GM12878 (cell line): ENCODE results near the gene ATG13. TPM values are rescaled to one million over a fixed set of nuclear protein-coding genes. Genes with fewer than 3 reads are reported as not detected.

Experiments
- ATAC-seq: fragments of 200-7000 bp; cut with Tn5 transposase; 3 replicates; pipeline ENCODE4 v1.9.1; 2020; ENCODE audit warnings: mild to moderate bottlenecking, moderate library complexity
- BruUV-seq: library from RNA; stranded (reverse); fragments of 400-500 nt; replicated peaks from 2 replicates; lab custom pipeline; 2021; lab: Mats Ljungman, UMichigan
- CTCF ChIA-PET: fragments of 300-600 bp; sonication (Branson Sonifier 250); formaldehyde crosslinking; extraction: SDS; loops from one replicate; lab custom pipeline; 2021; ENCODE audit warnings: inconsistent platforms; lab: Yijun Ruan, JAX
- POLR2A ChIA-PET: fragments of 350-600 bp; formaldehyde crosslinking; extraction: SDS; loops from one replicate; lab custom pipeline; 2021; ENCODE audit warnings: inconsistent platforms; lab: Charles Lee
- RAD21 ChIA-PET: fragments of 300-600 bp; sonication (Branson Sonifier 250); formaldehyde crosslinking; loops from one replicate; lab custom pipeline; 2023; ENCODE audit warnings: antibody characterized with exemption; ENCODE audit not compliant: unreplicated experiment; lab: Charles Lee
- SMC1A ChIA-PET: fragments of 300-600 bp; sonication (Branson Sonifier 250); formaldehyde crosslinking; loops from one replicate; lab custom pipeline; 2023; ENCODE audit not compliant: unreplicated experiment, uncharacterized antibody; lab: Charles Lee
- DNase-seq: peaks from one replicate; pipeline ENCODE4 v3.0.0-alpha.2; 2011; ENCODE audit warnings: low read depth, low spot score
- FAIRE-seq: peaks from 3 replicates; lab custom pipeline; 2011; peaks lifted over from hg19 to GRCh38; lab: Jason Lieb, UNC
- H2AFZ ChIP-seq: 2 replicates; pipeline ENCODE4 v1.6.0; 2011; ENCODE audit warnings: low read depth, low read length, control low read depth; ENCODE audit not compliant: control insufficient read depth
- H3K27ac ChIP-seq: 2 replicates; pipeline ENCODE4 v1.5.1; 2011; ENCODE audit warnings: control low read depth; ENCODE audit not compliant: control insufficient read depth, insufficient read depth
- H3K27me3 ChIP-seq, 2 experiments: replicated peaks in 1 of 2; 2 replicates each; pipeline versions ENCODE4 v1.6.0 to v1.6.1; 2011; ENCODE audit warnings: low read length in 1 of 2; ENCODE audit not compliant: control insufficient read depth in 2 of 2, insufficient read depth in 2 of 2
- H3K36me3 ChIP-seq, 2 experiments: 2 replicates each; pipeline ENCODE4 v1.5.1; 2011; ENCODE audit warnings: low read length in 1 of 2; ENCODE audit not compliant: control insufficient read depth in 2 of 2, insufficient read depth in 2 of 2
- H3K4me1 ChIP-seq: 2 replicates; pipeline ENCODE4 v1.6.1; 2011; ENCODE audit warnings: mild to moderate bottlenecking, low read length, moderate library complexity, mixed read lengths; ENCODE audit not compliant: control insufficient read depth, insufficient read depth
- H3K4me2 ChIP-seq: 2 replicates; pipeline ENCODE4 v1.6.0; 2011; ENCODE audit warnings: control low read depth; ENCODE audit not compliant: control insufficient read depth, insufficient read depth
- H3K4me3 ChIP-seq: fragments of 200-600 bp; sonication (generic); 2 replicates; pipeline ENCODE4 v1.5.1; 2016
- H3K79me2 ChIP-seq: 2 replicates; pipeline ENCODE4 v1.6.0; 2011; ENCODE audit warnings: low read length; ENCODE audit not compliant: control insufficient read depth, insufficient read depth
- H3K9ac ChIP-seq: 2 replicates; pipeline ENCODE4 v1.8.0; 2011; ENCODE audit warnings: low read length, control low read depth, mixed read lengths; ENCODE audit not compliant: control insufficient read depth, insufficient read depth
- H3K9me3 ChIP-seq: replicated peaks from 3 replicates; pipeline ENCODE4 v1.5.1; 2011; ENCODE audit warnings: mild to moderate bottlenecking, low read length; ENCODE audit not compliant: control insufficient read depth, insufficient read depth
- H4K20me1 ChIP-seq: 2 replicates; pipeline ENCODE4 v1.6.0; 2011; ENCODE audit not compliant: control insufficient read depth, insufficient read depth
- BCLAF1 ChIP-seq: fragments of 450-650 bp; IDR thresholded peaks from 2 replicates; pipeline ENCODE4 v1.6.1; 2017; ENCODE audit warnings: antibody characterized with exemption, mild to moderate bottlenecking, moderate library complexity
- BMI1 ChIP-seq: fragments of 450-650 bp; IDR thresholded peaks from 2 replicates; pipeline ENCODE4 v1.6.1; 2016; ENCODE audit warnings: mild to moderate bottlenecking, moderate library complexity, borderline replicate concordance
- CBX5 ChIP-seq: sonication (generic); IDR thresholded peaks from 2 replicates; pipeline ENCODE4 v1.6.1; 2016; ENCODE audit warnings: low read depth, moderate library complexity, mild to moderate bottlenecking, inconsistent platforms
- NRF1 ChIP-seq: conservative IDR thresholded peaks from 2 replicates; pipeline ENCODE4 v1.6.1; 2011; ENCODE audit warnings: mild to moderate bottlenecking, low read depth, low read length, improper control_type of control experiment
- PBX3 ChIP-seq: IDR thresholded peaks from 2 replicates; pipeline ENCODE4 v1.6.1; 2011; ENCODE audit warnings: mild to moderate bottlenecking, low read depth, low read length, moderate library complexity; ENCODE audit not compliant: insufficient replicate concordance
- PKNOX1 ChIP-seq: fragments of 450-650 bp; IDR thresholded peaks from 2 replicates; pipeline ENCODE4 v1.6.1; 2016; ENCODE audit warnings: mild to moderate bottlenecking
- POLR2A ChIP-seq: IDR thresholded peaks from 2 replicates; pipeline ENCODE4 v1.6.1; 2011; ENCODE audit warnings: low read depth, mild to moderate bottlenecking, low read length
- REST ChIP-seq: IDR thresholded peaks from 2 replicates; pipeline ENCODE4 v1.6.1; 2012; ENCODE audit warnings: mild to moderate bottlenecking, low read depth, low read length
- RFX5 ChIP-seq: IDR thresholded peaks from 2 replicates; pipeline ENCODE4 v1.6.1; 2011; ENCODE audit warnings: low read depth, low read length, improper control_type of control experiment
- SKIL ChIP-seq: fragments of 450-650 bp; IDR thresholded peaks from 2 replicates; pipeline ENCODE4 v1.6.1; 2017; ENCODE audit warnings: mild to moderate bottlenecking, low read depth, inconsistent platforms; ENCODE audit not compliant: poor library complexity, severe bottlenecking
- TARDBP ChIP-seq: IDR thresholded peaks from 2 replicates; pipeline ENCODE4 v1.6.1; 2016; ENCODE audit warnings: borderline replicate concordance
- WGBS: methylation state at CpG from one replicate; pipeline ENCODE4 v1.1.6; 2016; ENCODE audit warnings: low lambda C conversion rate; ENCODE audit not compliant: insufficient replicate concordance, insufficient coverage; ENCODE audit errors: missing lambda C conversion rate; 5-methylcytosine and 5-hydroxymethylcytosine counted together
- in situ Hi-C: fragments of 300-500 bp; cut with MboI; formaldehyde crosslinking; loops from 9 replicates; pipeline ENCODE4 v1.14.3; 2018; ENCODE audit warnings: mixed read lengths
- intact Hi-C: fragments of 100-400 bp; cut with micrococcal nuclease; formaldehyde crosslinking; loops from one replicate; pipeline ENCODE4 v1.14.2; 2022; ENCODE audit not compliant: unreplicated experiment
- polyA plus RNA-seq, 11 experiments: library from polyadenylated mRNA; depleted of rRNA in 4 of 11; unstranded in 6 of 11; stranded (reverse) in 5 of 11; fragments of >200 nt; fragmentation: Nextera tagmentation in 4 of 11; fragmentation: Illumina TruSeq in 1 of 11; extraction: Ambion mirVana in 4 of 11; extraction: Trizol in 1 of 11; gene quantifications; 1 replicate in 1 of 11; 2 replicates in 10 of 11; pipeline versions ENCODE4 v1.2.1 to v1.2.3, GENCODE V29; 2011 to 2016; ENCODE audit warnings: inconsistent platforms in 2 of 11, missing spikeins in 2 of 11, low read depth in 1 of 11
- total RNA-seq, 4 experiments: library from RNA; depleted of rRNA in 3 of 4; stranded (reverse); fragments of >200 nt in 3 of 4; fragmentation: Illumina TruSeq in 1 of 4; extraction: Trizol in 1 of 4; gene quantifications; 2 replicates each; pipeline versions ENCODE4 v1.2.1 to v1.2.3, GENCODE V29; 2013 to 2021

The ATG13 gene
- total and polyA plus RNA-seq, 10 of the 15 experiments (the other 5 are each of a cell fraction or from before 2014, with no cell fraction given) = 10.9 to 61.6 (median 50.9) TPM

- no peak overlapping the region for H3K27ac ChIP-seq
- TF ChIP-seq REST (no peak), PBX3 (no peak), NRF1 (no peak), PKNOX1 (no peak), BMI1 (no peak), SKIL (no peak), CBX5 (no peak), TARDBP (no peak), POLR2A (no peak), BCLAF1 (no peak), RFX5 (no peak)
- TF ChIP-seq, all 136 proteins: peak for 0
- ChIA-PET RAD21 (no interaction called here), CTCF (interaction anchor here (1.2 kb wide), 1 partner anchor 286 kb away, joined by 5 read pairs; no protein-coding TSS in a partner anchor), SMC1A (interaction anchor here (0.9 to 1.3 kb wide), 2 partner anchors 15 to 229 kb away, joined by 3 read pairs; no protein-coding TSS in a partner anchor), POLR2A (no interaction called here)
- no peak overlapping the region for H3K4me2 ChIP-seq
- no peak for FAIRE-seq
- no peak; the same call in 2 of the 3 replicates for ATAC-seq
- H3K4me1 ChIP-seq = no peaks in the 10 kb centered on the region
- H2AFZ ChIP-seq = no peak overlapping the region
- H3K79me2 ChIP-seq = no peaks in the 10 kb centered on the region
- H3K9ac ChIP-seq = no peak overlapping the region
- H3K27me3 ChIP-seq = no peaks in the 10 kb centered on the region
- 34% methylated on average over 12 of the region's 12 CpGs for WGBS
- in situ Hi-C loops = no loop called here
- H3K9me3 ChIP-seq = no peaks in the 10 kb centered on the region
- H4K20me1 ChIP-seq = no peaks in the 10 kb centered on the region
- BruUV-seq = no TSS peak
- intact Hi-C loops = no loop called here
- peaks cover 10 to 19% of the 10 kb centered on the region in 2 experiments; a peak in 3 of 4 replicates for H3K36me3 ChIP-seq
- no peak for DNase-seq
- H3K4me3 ChIP-seq = no peak overlapping the region
Measured at GRCh38 chr11:46674463-46675287, 57.3 kb downstream of the ATG13 start.
